Measurements from ENCODE around the gene SHROOM3. TPM values are rescaled to one million over a fixed set of nuclear protein-coding genes. Genes with fewer than 3 reads are reported as not detected.
"Not testable (repeated sequence)": the region's sequence is repeated elsewhere in the genome, so short reads cannot be mapped to it uniquely, and the experiment has no call there.

Gene SHROOM3
- total and polyA plus RNA-seq, 8 donors, result 13.5 to 96.9 (median 16.9) TPM

GRCh38 chr4:76726631-76727030 lies 291.6 kb downstream of the SHROOM3 start:
- no peaks in the 10 kb centered on the region for H3K27me3 ChIP-seq
- TF ChIP-seq CTCF (IDR thresholded peaks at IDR 0.05), result no peak
- H3K9me3 ChIP-seq, result no peaks in the 10 kb centered on the region
- ATAC-seq (no peak), DNase-seq (no peak)
- intact Hi-C loops (cut with DNase I), result no loop called here
- H3K27ac ChIP-seq, result no peak overlapping the region
- H3K36me3 ChIP-seq, result no peaks in the 10 kb centered on the region
- H3K4me3 ChIP-seq, result no peak overlapping the region
- H3K4me1 ChIP-seq, result no peaks in the 10 kb centered on the region

- H3K9me3 ChIP-seq; H3K27me3 ChIP-seq; H3K4me1 ChIP-seq; DNase-seq; H3K36me3 ChIP-seq; intact Hi-C loops (cut with DNase I); H3K4me3 ChIP-seq: not testable (repeated sequence)
- peak overlapping the region in 1 of 2 donors; percentile 19 for H3K27ac ChIP-seq
- peak; percentile 76 for ATAC-seq
Observed at GRCh38 chr4:76727934-76728333, 292.9 kb downstream of the SHROOM3 start.

GRCh38 chr4:76729460-76729859 lies 294.4 kb downstream of the SHROOM3 start:
- no peak for TF ChIP-seq CTCF (IDR thresholded peaks at IDR 0.05)
- intact Hi-C loops (cut with DNase I), result no loop called here
- no peak overlapping the region for H3K4me3 ChIP-seq
- H3K4me1 ChIP-seq, result no peaks in the 10 kb centered on the region
- H3K27me3 ChIP-seq, result no peaks in the 10 kb centered on the region
- H3K27ac ChIP-seq, result no peak overlapping the region
- no peak for DNase-seq
- no peaks in the 10 kb centered on the region for H3K9me3 ChIP-seq
- ATAC-seq, result no peak
- H3K36me3 ChIP-seq, result no peaks in the 10 kb centered on the region

- no peak for TF ChIP-seq CTCF (IDR thresholded peaks at IDR 0.05)
- Histone ChIP-seq H3K27me3 (no peaks in the 10 kb centered on the region), H3K4me3 (no peak overlapping the region), H3K9me3 (no peaks in the 10 kb centered on the region), H3K4me1 (no peaks in the 10 kb centered on the region), H3K27ac (no peak overlapping the region), H3K36me3 (no peaks in the 10 kb centered on the region)
- no peak for ATAC-seq
- no peak for DNase-seq
- intact Hi-C loops (cut with DNase I), result no loop called here
Observed at GRCh38 chr4:76729980-76730379, 295.0 kb downstream of the SHROOM3 start.

GRCh38 chr4:76732246-76732645 lies 297.2 kb downstream of the SHROOM3 start:
- Histone ChIP-seq H3K4me3 (no peak overlapping the region), H3K27me3 (no peaks in the 10 kb centered on the region), H3K4me1 (no peaks in the 10 kb centered on the region), H3K36me3 (no peaks in the 10 kb centered on the region), H3K9me3 (no peaks in the 10 kb centered on the region), H3K27ac (no peak overlapping the region)
- DNase-seq (no peak), ATAC-seq (no peak)
- no peak for TF ChIP-seq CTCF (IDR thresholded peaks at IDR 0.05)
- intact Hi-C loops (cut with DNase I), result no loop called here

GRCh38 chr4:76733068-76733771 lies 298.2 kb downstream of the SHROOM3 start:
- no peak for TF ChIP-seq CTCF (IDR thresholded peaks at IDR 0.05)
- no peak for ATAC-seq
- intact Hi-C loops (cut with DNase I), result no loop called here
- H3K36me3 ChIP-seq, result no peaks in the 10 kb centered on the region
- no peaks in the 10 kb centered on the region for H3K4me1 ChIP-seq
- H3K9me3 ChIP-seq, result no peaks in the 10 kb centered on the region
- DNase-seq, result peak in 1 of 4 donors; percentile 21
- no peak overlapping the region for H3K27ac ChIP-seq
- no peak overlapping the region for H3K4me3 ChIP-seq
- no peaks in the 10 kb centered on the region for H3K27me3 ChIP-seq

Measured in left lung (tissue), 10 donors.